HG02870 (cell line): Measurements from ENCODE around the gene POU2AF1.

ENCODE experiments used
- ATAC-seq: cut with Tn5 transposase; IDR thresholded peaks from one replicate; pipeline ENCODE4 v1.9.1; 2021; ENCODE audit warnings: mild to moderate bottlenecking, moderate library complexity; ENCODE audit not compliant: unreplicated experiment

Gene POU2AF1

DNA sequence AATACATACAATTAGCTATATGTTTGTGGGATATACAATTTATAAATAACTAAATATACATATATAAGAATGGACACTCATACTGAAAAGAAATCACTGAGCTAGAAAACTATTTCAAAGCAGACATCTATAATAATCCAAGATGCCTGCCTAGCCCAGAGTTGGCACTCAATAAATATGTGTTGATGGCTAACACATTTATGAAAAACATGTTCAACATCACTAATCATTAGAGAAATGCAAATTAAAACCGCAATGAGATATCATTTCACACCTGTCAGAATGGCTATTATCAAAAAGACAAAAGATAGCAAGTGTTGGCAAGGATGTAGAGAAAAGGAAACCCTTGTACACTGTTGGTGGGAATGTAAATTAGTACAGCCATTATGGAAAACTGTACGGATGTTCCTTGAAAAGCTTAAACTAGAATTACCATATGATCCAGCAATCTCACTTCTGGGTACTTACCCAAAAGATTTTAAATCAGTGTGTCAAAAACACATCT is 29.8 kb downstream of the POU2AF1 start:
- ATAC-seq = no peak

DNA sequence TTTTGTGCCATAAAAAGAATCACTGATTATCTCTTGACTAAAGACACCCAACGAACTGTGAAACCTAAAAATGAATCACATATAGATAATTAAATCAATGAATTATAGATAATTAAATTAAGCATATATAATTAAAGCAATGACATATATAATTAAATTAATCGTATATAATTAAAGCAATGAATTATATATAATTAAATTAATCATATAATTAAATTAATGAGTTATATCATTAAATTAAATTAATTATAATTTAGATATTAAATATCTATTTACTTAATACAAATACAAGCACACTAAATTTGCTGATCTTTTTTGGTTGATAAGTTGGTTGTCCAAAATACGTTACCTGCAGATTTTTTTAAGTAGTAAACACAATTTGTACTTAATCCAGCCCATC is 30.9 kb downstream of the POU2AF1 start:
- ATAC-seq = no peak

DNA sequence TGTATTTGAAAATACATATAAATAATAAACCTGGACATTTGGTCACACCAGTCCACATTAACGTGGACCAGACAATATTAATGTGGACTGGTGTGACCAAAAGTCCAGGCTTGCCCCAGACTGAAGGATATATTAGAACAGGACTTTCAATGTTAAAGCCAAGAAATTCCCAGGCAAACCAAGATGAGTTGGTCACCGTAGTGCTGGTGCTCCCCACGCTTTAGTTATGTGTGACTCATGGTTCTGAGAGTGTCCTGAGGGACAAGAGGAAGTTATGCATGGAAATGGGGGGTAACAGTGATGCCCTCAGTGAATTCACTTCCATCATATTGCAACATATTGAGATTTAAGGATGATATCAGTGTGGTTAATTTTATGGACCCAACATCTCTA is 31.4 kb downstream of the POU2AF1 start:
- no peak for ATAC-seq

- no peak for ATAC-seq
Measured at GRCh38 chr11:111347002-111347722, 31.9 kb downstream of the POU2AF1 start.

- ATAC-seq = no peak
Measured at GRCh38 chr11:111344032-111344431, 35.0 kb downstream of the POU2AF1 start.

- ATAC-seq = no peak
Measured at GRCh38 chr11:111342329-111342728, 36.7 kb downstream of the POU2AF1 start.

DNA sequence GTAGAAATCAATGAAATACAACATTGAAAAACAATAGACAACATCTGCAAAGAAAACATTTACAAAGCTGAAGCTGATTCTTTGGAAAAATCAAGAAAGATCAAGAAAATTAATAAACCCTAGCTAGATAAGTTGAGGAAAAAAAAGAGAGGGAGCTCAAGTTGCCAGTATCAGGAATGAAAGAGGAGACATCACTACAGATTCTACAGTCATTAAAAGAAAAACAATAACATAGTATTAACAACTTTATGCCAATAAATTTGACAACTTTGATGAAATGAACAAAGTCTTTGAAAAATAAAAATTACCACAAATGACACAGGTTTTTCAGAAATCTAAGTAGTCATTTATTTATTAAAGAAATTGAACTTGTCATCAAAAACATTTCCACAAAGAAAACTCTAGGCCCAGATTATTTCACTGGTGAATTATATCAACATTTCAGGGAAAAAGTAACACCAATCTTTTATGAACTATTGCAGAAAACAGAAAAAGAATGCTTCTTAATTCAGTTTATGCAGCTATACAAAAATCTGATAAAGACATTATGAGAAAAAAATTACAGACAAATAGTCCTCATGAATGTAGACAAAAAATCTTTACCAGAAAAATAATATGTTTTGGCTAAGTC is 39.2 kb downstream of the POU2AF1 start:
- ATAC-seq = no peak

GRCh38 chr11:111336582-111337256 is 42.4 kb downstream of the POU2AF1 start:
- ATAC-seq = no peak

DNA sequence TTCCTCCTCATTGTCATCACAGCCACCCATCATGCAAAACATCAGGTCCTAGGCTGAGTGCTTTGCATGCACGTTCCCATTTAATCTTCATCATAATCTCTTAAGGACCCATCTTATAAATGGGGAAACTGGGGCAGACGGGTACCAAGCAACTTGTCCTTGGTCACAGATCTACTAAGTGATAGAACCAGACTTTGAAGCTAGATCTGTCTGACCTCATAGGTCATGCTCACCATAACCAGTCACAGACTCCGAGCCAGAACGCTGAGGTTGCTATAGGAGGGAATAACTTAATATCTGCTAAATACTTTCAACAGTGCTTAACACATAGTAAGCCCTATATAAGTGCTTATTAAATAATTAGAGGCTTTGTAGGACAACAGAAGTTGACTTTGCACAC is 43.0 kb downstream of the POU2AF1 start:
- ATAC-seq = no peak

DNA sequence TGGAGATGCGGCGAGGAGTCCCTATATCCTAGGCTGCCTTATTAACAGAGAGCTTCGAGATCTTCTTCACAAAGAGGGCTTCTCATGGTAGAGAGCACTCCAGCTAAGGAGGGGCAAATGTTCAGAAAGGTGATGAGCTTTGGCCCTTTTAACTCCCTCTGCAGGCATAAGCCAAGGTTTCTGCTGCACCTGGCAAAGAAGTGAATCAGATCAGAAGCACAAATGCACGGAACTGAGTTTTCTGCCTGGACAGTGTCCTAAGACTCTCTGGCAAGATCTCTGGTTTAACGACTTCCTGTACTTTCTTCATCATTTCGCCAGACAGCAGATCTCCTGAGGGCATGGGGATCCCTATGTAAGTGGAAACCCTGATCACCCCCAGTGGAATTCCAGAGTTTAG is 43.5 kb downstream of the POU2AF1 start:
- ATAC-seq = no peak

DNA sequence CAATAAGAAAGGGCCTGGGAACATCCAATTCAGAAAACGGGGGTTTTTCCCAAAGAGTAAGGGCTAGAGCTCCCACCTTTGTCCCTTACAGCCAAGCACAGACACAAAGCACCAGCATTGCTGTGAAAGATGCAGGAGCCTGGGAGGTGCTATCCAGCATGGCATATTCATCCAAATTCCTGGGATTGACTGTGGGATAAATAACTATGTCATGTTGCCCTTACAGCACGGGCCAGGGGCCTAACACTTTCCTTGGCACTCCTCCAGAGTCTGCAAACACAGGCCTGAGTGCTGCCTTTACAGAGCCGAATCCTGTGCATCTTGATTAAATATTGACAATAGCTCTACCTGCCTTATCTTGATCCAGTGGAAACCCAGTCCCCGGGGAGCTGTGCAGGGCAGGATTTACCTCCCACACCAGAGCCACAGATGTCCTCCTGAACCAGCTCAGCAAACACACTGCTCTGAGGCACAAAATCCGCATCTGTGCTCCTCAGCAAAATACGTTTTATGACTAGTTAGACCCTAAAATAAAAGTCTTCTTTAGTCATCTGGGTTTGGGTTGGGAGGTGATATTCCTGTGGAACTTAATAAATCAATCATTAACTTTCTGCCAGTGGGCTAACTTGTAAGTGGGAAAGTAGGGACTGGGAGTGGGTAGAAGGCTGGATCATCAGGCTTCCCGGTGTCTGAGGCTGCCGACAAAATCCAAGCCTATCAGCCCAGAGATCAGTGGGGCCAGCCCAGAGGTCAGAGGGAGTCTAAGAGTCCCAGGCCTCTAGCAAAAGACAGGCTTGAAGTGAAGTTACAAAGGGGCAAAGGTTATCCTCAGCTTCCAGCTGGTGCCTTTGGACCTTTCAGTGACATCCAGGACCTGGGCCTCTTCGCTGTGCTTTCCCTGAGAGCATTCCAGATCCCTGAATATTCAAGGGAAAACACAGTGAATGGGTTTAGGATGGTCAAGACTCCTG is 44.3 kb downstream of the POU2AF1 start:
- no peak for ATAC-seq

GRCh38 chr11:111331711-111332479 is 47.2 kb downstream of the POU2AF1 start:
- no peak for ATAC-seq

- no peak for ATAC-seq
Measured at GRCh38 chr11:111330234-111330893, 48.7 kb downstream of the POU2AF1 start.

DNA sequence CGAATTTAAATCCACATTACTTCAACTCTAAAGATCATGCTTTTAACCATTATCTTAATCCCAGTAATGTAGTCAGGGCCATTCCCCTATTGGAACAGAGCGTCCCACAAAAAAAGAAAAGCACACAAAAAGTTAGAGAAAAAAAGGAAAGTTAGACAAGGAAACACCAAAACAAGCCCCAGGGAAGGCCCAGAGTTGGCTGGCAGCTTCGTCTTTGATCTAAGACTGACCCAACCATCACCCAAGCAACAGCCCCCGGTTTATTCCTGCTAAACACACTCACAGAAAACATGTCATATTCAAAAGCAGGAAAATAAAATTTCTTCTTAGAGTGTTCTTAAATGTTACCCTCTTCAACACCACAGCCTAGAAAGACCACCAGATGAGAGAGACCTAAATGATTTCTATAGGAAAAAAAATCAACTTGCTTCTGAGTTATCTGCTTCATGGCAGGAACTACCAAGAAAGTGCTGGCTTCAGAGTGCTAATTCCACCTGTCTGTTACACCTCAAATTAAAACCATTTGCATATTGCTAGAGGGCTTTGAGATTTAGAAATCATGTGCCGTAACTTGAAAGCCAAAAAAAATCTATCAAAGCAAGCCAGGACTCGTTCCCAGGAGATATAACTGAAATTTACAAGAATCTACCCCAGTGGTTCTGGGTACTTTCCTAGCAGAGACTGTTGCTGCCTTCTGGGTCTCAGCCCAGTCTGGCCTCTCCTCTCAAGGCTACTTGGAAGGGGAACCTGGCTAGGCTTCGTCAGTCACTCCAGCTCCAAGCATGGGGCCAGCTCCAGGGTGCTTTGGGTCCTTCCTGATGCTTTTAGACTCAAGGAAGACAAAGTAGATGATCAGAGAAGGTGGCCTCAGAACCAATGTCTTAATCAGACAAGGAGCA is 49.5 kb downstream of the POU2AF1 start:
- ATAC-seq = no peak

- no peak for ATAC-seq
Measured at GRCh38 chr11:111327908-111328624, 51.0 kb downstream of the POU2AF1 start.

DNA sequence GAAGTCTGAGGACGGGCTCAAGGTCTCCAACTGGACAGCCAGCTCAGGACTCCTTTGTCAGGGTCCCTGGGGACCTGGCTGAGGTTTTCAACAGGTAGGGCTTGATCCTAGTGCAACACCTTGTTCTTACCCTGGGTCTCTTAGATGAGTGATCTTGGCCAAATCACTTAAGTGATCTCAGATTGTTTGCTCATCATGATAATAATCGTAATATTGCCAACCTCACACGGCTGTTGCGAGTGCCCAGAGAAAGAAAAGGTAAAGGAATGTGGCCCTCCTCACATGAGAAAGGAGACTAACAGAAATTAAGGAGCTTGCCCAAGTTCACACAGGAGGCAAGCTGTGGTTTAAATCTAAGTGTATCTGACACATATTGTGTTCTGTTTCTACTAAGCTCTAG is 52.3 kb downstream of the POU2AF1 start:
- ATAC-seq = no peak

GRCh38 chr11:111325259-111325658 is 53.8 kb downstream of the POU2AF1 start:
- ATAC-seq = no peak

DNA sequence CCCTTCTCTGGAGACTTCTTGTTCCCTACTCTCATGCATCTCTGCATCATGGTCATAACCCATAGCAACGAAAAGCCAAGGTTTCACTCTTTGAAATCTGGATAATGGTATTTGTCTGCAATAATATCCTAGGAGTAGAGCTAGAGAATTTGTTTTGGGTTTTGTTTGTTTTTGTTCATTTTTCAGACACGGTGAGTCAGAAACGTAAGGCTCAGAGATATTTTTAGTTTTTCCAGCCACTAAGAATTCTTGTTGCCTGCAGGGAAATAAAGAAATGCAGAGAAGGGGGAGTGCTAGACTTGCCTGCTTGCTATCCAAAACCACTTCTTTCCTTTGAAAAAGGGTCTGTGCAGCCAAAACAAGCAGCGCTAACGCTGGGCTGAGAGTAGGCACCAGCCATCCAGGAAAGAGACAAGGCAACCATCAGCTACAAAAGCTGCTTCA is 54.8 kb downstream of the POU2AF1 start:
- no peak for ATAC-seq
